ENCODE results near the gene ERBB4.

The ERBB4 gene

DNA sequence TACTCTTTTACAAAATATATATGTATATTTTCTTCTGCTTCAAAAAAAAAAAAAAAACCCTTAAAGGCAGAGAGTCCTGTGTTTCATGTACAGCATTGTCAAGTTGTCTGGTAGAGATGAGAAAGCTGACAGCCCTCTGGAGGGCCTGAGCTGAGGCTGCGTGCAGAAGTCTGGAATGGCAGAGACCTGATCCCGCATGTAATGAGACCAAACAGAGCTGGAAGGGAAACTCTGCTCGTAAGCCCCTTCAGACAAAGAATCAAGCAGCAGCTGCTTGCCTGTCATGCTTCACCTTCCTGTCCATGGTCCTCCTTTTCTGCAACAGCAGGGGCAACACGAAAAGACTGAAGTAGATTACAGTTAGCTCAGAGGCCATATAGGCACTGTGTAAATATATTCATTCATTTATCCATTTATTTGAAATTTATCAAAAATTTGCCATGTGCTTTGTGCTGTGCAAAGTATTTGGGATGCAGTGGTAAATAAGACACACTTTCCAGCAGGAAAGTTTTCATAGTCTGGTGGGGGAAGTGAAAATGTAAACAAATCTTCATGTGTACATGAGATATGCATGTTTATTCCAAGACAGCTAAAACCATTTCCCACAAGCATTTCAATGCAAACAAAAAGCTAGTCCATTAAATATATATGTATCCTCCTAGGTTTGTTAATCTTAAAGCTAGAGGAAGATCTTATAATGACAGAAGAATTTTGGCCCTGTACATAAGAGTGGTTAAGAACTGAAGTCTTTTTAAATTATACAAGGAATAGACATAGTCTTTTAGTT lies 1069.5 kb downstream of the ERBB4 start:
- Histone ChIP-seq H3K9me3 (no peaks in the 10 kb centered on the region), H3K4me3 (no peak overlapping the region), H3K36me3 (replicated peaks) (no peaks in the 10 kb centered on the region), H3K27me3 (ENCODE audit: low read depth) (no peaks in the 10 kb centered on the region), H3K4me1 (no peaks in the 10 kb centered on the region)
- in situ Hi-C loops (cut with MboI; ENCODE audit: low sequenced_read_pairs): no loop called here
- DNase-seq (ENCODE audit: low spot score in 2 of 2): no peak

DNA sequence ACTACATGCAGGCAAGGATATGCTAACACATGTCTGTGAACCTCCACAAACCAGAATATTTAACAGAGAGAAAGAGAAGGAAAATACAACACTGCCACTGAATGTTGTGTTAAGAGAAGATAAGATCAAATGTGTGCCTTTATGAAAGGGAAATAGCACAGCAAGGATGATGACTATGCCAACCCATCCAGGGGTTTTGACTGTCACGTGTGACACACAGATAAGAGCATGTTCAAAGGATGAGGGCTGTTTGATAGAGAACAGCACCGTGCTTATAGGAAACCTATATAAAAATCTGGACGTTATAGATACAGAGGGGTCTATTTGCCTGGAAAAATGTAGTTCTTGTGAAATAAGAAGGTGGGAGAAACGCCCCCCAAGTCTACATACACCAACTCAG lies 1070.4 kb downstream of the ERBB4 start:
- Histone ChIP-seq H3K4me1 (no peaks in the 10 kb centered on the region), H3K9me3 (no peaks in the 10 kb centered on the region), H3K4me3 (no peak overlapping the region), H3K36me3 (replicated peaks) (no peaks in the 10 kb centered on the region), H3K27me3 (ENCODE audit: low read depth) (no peaks in the 10 kb centered on the region)
- in situ Hi-C loops (cut with MboI; ENCODE audit: low sequenced_read_pairs): no loop called here
- DNase-seq (ENCODE audit: low spot score in 2 of 2): no peak

DNA sequence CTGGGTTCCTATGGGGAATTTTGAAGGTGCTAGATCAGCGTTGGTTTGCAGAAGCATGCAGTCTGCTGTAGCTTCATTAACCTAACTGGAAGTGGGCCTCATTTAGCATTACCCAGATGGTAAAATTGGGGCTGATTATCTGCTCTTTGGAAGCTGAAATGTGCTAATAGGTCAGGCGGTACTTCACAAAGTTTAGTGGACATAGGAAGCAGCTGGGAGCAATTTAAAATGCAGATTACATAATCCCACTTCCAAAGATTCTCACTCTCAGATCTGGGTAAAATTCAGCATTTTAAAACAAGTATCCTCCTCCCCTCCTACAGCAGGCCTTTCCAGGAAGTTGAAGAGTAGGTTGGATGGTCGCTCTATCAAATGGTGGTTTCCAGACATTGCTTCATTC lies 1075.2 kb downstream of the ERBB4 start:
- no peak for DNase-seq (ENCODE audit: low spot score in 2 of 2)
- Histone ChIP-seq H3K9me3 (no peaks in the 10 kb centered on the region), H3K4me1 (no peaks in the 10 kb centered on the region), H3K36me3 (replicated peaks) (no peaks in the 10 kb centered on the region), H3K4me3 (no peak overlapping the region), H3K27me3 (ENCODE audit: low read depth) (no peaks in the 10 kb centered on the region)
- in situ Hi-C loops (cut with MboI; ENCODE audit: low sequenced_read_pairs): no loop called here

DNA sequence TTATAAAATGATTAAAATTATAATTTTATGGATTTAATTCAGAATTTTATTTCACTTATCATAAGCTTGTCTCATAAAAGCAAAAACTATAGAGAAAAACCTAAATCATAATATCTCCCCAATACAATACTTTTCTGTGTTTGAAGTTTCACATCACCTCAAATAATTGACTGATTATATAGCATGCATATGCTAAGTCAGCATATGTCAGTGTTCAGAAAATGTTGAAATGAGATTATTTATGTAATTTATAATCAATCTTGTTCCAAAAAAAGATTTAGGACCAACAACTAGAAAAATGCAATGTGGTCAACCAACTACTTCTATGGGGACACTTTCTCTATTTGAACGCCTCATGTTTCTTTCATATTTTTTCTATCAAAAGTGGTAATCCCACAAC lies 1079.6 kb downstream of the ERBB4 start:
- Histone ChIP-seq H3K4me3 (no peak overlapping the region), H3K9me3 (no peaks in the 10 kb centered on the region), H3K36me3 (replicated peaks) (no peaks in the 10 kb centered on the region), H3K4me1 (peaks cover 8% of the 10 kb centered on the region), H3K27me3 (ENCODE audit: low read depth) (no peaks in the 10 kb centered on the region)
- no peak for DNase-seq (ENCODE audit: low spot score in 2 of 2)
- in situ Hi-C loops (cut with MboI; ENCODE audit: low sequenced_read_pairs): no loop called here

DNA sequence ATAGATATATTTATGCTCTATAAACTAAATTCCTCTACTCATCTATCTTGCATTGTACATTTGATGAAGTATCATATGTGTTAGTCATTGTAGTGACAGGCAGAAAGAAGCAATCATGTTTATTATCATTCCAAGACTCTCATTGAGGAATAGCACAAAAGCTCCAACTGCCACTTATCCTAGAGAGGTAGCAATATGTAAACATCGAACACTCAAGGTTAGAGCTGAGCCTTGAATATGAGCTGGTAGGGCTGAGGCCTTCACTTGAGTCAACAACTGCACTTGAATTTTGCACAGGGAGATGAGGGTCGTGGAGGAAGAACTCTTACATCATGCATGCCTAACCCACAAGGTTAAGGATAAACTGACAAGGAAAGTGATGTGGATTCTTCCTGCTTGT lies 1081.3 kb downstream of the ERBB4 start:
- H3K4me3 ChIP-seq: no peak overlapping the region
- in situ Hi-C loops (cut with MboI; ENCODE audit: low sequenced_read_pairs): no loop called here
- no peaks in the 10 kb centered on the region for H3K9me3 ChIP-seq
- H3K27me3 ChIP-seq (ENCODE audit: low read depth): no peaks in the 10 kb centered on the region
- peak in 1 of 2 experiments; percentile 9 for DNase-seq (ENCODE audit: low spot score in 2 of 2)
- H3K4me1 ChIP-seq: peaks cover 8% of the 10 kb centered on the region
- H3K36me3 ChIP-seq (replicated peaks): no peaks in the 10 kb centered on the region

DNA sequence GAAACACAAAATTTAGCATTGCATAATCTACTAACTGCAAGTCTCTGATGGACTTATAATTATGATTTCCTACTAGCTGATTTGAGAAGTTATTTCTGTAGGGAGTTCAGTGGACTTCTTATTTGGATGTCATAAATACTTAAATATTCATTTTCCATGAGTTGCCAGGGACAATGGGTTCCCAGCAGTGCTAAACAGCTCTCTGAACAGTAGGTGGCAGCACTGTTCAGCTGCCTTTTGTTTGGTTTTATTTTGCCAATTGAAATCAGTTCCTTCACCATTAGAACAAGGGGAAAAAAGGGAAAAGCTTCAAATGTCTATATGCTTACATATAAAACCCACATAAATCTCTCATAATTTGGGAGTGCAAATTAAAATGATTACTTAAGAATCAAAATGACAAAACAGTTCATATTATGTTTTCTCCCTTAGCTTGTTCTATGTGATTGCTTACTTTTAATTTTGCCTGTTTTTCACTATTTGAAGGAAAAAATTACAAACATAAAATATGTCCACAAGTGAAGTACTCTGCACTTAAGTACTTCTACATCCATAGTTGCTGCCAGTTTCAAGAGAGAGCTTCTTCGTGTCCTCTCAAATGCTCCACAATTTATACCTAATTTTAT lies 1083.3 kb downstream of the ERBB4 start:
- Histone ChIP-seq H3K36me3 (replicated peaks) (no peaks in the 10 kb centered on the region), H3K4me1 (peaks cover 8% of the 10 kb centered on the region), H3K27me3 (ENCODE audit: low read depth) (no peaks in the 10 kb centered on the region), H3K4me3 (no peak overlapping the region), H3K9me3 (no peaks in the 10 kb centered on the region)
- in situ Hi-C loops (cut with MboI; ENCODE audit: low sequenced_read_pairs): no loop called here
- peak; percentile 66 for DNase-seq (ENCODE audit: low spot score in 2 of 2)

DNA sequence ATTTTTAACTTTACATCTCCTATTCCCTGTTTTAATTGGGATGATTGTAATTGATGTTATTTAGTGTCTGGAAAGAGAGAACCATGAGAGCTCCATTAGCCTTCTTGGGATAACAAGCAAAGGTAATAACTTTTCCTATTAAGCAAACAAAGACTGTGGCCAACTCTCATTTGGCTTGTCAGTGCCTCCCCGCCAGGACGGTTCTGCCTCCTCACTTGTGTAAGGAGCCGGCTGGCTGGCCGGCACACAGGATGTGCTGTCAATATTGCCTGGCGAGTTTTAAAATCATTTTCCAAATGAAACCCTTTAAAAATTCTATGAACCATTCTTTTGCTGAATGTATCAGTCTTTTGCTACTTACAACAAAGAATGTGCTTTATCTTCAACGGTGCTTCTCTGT lies 1083.9 kb downstream of the ERBB4 start:
- no peaks in the 10 kb centered on the region for H3K27me3 ChIP-seq (ENCODE audit: low read depth)
- in situ Hi-C loops (cut with MboI; ENCODE audit: low sequenced_read_pairs): no loop called here
- no peaks in the 10 kb centered on the region for H3K36me3 ChIP-seq (replicated peaks)
- DNase-seq (ENCODE audit: low spot score in 2 of 2): no peak
- H3K4me3 ChIP-seq: no peak overlapping the region
- H3K9me3 ChIP-seq: no peaks in the 10 kb centered on the region
- peaks cover 8% of the 10 kb centered on the region for H3K4me1 ChIP-seq

DNA sequence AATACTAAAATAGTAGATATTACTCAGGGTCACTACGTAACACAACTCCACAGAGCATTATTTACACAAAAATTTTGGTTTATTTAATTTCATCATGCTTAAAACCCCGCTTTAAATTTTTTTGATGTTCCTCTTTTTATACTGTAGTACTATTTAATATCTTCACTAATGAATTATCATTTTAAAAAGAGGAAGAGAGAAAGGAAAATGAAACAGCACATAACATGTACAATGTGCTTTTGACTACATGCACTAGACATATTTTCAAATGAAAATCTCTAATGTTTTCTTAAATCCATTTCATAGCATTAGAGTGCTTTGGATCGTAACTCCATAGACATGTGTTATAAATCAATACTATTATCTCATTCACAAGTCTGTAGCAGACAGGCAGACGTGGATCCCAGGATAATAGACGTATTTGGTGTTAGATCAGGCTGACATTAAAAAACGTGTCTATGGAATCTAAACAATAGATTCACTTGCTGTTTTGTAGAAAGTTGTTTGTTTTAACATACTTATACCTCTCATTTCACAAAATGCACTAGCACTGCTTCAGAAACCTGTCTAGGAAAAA lies 1085.2 kb downstream of the ERBB4 start:
- no peak for DNase-seq (ENCODE audit: low spot score in 2 of 2)
- Histone ChIP-seq H3K4me3 (no peak overlapping the region), H3K36me3 (replicated peaks) (no peaks in the 10 kb centered on the region), H3K4me1 (peaks cover 8% of the 10 kb centered on the region), H3K9me3 (no peaks in the 10 kb centered on the region), H3K27me3 (ENCODE audit: low read depth) (no peaks in the 10 kb centered on the region)
- in situ Hi-C loops (cut with MboI; ENCODE audit: low sequenced_read_pairs): no loop called here

DNA sequence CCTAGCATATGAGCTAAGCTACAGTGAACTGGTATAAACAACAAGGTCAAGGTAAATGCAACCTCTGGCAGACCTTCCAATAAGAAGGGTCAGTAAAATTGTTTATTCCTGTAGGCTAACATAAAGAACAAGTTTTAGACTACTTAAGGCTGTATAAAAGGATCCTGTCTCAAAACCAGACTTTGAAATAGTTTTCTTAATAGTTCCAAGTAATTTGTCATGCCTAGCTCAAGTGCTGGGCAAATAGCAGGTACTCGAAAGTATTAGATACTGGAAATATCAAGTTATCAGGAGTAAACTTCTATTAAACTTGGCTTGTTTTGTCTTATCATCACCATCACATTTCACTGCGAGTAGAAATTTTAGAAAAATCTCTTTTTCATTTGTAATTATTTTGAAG lies 1087.0 kb downstream of the ERBB4 start:
- Histone ChIP-seq H3K27me3 (ENCODE audit: low read depth) (no peaks in the 10 kb centered on the region), H3K4me1 (peaks cover 6% of the 10 kb centered on the region; the same call in 1 of the 2 replicates), H3K4me3 (no peak overlapping the region), H3K36me3 (replicated peaks) (no peaks in the 10 kb centered on the region), H3K9me3 (no peaks in the 10 kb centered on the region)
- in situ Hi-C loops (cut with MboI; ENCODE audit: low sequenced_read_pairs): no loop called here
- no peak for DNase-seq (ENCODE audit: low spot score in 2 of 2)

DNA sequence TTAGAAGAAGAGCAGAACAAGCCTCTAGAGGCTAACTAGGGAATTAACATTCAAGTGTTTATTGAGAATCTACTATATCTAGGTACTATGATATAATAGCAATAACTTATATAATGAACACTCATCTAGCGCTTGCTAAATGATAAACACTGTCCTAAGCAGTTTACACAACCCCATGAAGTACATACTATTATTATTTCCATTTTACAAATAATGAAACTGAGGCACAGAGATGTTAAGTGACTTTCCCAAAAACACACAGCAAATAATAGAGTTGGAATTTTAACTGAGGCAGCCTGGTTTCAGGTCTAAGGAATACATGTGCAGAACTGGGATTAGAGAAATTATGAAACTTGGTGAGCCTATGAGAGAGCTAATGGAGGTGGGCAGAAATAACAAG lies 1088.8 kb downstream of the ERBB4 start:
- H3K36me3 ChIP-seq (replicated peaks): no peaks in the 10 kb centered on the region
- H3K4me1 ChIP-seq: no peaks in the 10 kb centered on the region
- no peaks in the 10 kb centered on the region for H3K27me3 ChIP-seq (ENCODE audit: low read depth)
- DNase-seq (ENCODE audit: low spot score in 2 of 2): no peak
- in situ Hi-C loops (cut with MboI; ENCODE audit: low sequenced_read_pairs): no loop called here
- no peak overlapping the region for H3K4me3 ChIP-seq
- H3K9me3 ChIP-seq: no peaks in the 10 kb centered on the region

DNA sequence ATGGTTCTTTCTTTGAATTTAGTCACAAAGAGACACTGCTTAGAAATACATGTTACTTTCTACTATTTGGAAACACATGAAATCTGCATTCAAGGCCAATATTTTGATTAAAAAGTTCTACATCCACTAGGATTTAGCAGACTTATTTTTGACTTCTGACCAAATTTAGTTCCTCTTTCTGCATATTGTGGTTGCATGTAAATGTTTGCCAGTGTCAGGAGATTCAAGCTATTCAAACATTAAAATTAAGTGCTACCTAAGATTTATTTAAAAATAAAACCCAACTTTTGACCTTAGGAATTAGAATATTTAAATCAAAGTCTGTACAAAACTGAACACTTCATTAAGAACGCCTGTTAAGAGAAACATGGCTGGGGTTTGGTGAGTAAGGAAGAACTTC lies 1091.1 kb downstream of the ERBB4 start:
- Histone ChIP-seq H3K9me3 (no peaks in the 10 kb centered on the region), H3K27me3 (ENCODE audit: low read depth) (no peaks in the 10 kb centered on the region), H3K4me1 (no peaks in the 10 kb centered on the region), H3K4me3 (no peak overlapping the region), H3K36me3 (replicated peaks) (no peaks in the 10 kb centered on the region)
- no peak for DNase-seq (ENCODE audit: low spot score in 2 of 2)
- in situ Hi-C loops (cut with MboI; ENCODE audit: low sequenced_read_pairs): no loop called here

DNA sequence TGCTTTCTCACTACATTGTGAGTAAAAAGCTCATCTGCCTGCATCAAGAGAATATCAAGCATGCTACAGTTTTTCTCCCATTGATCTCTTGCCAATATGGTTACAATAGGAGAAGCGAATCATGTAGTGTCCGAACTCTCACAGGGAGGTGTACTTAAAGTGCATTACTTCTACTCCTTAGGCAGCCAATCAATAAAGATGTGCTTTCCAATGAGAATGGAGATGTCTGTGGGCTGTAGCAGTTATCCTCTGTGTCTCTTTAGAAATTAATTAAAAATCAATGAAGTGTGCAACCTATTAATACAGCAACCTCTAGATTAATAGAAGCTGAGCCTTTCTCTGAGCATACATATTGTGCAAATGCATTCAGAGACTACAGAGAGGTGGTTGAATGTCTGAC lies 1098.5 kb downstream of the ERBB4 start:
- in situ Hi-C loops (cut with MboI; ENCODE audit: low sequenced_read_pairs): no loop called here
- H3K9me3 ChIP-seq: no peaks in the 10 kb centered on the region
- H3K4me1 ChIP-seq: no peaks in the 10 kb centered on the region
- H3K27me3 ChIP-seq (ENCODE audit: low read depth): peaks cover 3% of the 10 kb centered on the region; the same call in 1 of the 2 replicates
- no peak for DNase-seq (ENCODE audit: low spot score in 2 of 2)
- no peaks in the 10 kb centered on the region for H3K36me3 ChIP-seq (replicated peaks)
- no peak overlapping the region for H3K4me3 ChIP-seq

DNA sequence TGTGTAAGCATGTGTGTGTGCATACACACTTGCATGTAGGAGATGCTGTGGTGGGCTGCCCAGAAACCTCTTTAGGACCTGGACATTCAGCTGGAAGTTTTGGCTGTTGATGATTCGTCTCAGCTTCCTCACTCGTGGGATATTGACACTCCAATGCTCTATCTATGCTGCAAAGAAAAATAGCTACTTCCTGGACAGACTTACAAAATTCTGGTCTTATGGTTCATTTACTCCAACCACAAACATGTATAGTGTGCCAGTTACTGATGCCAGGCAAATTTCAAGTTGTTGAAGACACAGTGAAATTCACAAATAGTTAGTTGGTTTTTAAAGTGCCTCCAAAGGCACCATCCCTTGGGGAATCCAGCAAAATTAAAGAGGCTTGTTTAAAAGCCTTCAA lies 1099.6 kb downstream of the ERBB4 start:
- Histone ChIP-seq H3K9me3 (no peaks in the 10 kb centered on the region), H3K4me3 (no peak overlapping the region), H3K36me3 (replicated peaks) (no peaks in the 10 kb centered on the region), H3K27me3 (ENCODE audit: low read depth) (peaks cover 3% of the 10 kb centered on the region; the same call in 1 of the 2 replicates), H3K4me1 (no peaks in the 10 kb centered on the region)
- DNase-seq (ENCODE audit: low spot score in 2 of 2): no peak
- in situ Hi-C loops (cut with MboI; ENCODE audit: low sequenced_read_pairs): no loop called here

DNA sequence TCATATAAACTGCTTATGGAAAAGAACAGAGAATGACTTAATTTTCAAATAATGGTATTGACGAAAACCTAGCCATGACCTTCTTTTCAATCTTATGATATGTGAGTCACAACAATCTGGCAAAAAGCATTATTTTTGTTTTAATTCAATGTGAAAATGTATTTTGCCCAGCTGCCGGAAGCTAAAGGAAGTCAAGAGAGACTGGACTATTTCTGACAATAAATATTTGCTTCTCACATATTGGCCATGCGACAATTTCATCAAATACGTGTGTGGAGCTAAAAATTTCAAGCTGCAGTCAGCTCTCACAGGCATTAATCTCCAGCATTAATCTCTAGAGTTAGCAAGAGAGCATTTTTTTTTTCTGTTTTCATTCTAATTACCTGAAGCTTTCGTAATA lies 1101.2 kb downstream of the ERBB4 start:
- DNase-seq (ENCODE audit: low spot score in 2 of 2): no peak
- H3K4me1 ChIP-seq: no peaks in the 10 kb centered on the region
- peaks cover 3% of the 10 kb centered on the region; the same call in 1 of the 2 replicates for H3K27me3 ChIP-seq (ENCODE audit: low read depth)
- no peak overlapping the region for H3K4me3 ChIP-seq
- no peaks in the 10 kb centered on the region for H3K9me3 ChIP-seq
- in situ Hi-C loops (cut with MboI; ENCODE audit: low sequenced_read_pairs): no loop called here
- H3K36me3 ChIP-seq (replicated peaks): no peaks in the 10 kb centered on the region

All from HAP-1 (cell line).